ENCODE results near the gene BCL2L14.

DNA sequence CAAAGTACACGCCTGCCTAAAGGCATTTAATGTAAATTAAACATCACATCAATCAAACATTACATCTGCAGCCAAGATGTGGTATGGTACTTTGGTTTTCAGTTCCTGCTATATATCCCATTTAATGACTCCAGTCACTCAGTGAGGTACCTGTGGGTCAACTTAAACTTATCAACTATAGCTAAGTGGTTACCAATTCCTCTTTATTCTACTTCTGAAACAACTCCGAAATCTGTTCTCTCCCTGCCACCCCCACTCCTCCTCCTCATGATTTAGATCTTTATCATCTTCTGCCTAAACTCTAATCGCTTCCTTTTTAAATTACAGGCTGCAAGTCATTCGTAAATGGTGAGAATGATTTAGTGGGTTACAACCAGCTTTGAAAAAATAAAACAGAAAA lies 57.9 kb downstream of the BCL2L14 start:
- TF ChIP-seq, protein P1, sequence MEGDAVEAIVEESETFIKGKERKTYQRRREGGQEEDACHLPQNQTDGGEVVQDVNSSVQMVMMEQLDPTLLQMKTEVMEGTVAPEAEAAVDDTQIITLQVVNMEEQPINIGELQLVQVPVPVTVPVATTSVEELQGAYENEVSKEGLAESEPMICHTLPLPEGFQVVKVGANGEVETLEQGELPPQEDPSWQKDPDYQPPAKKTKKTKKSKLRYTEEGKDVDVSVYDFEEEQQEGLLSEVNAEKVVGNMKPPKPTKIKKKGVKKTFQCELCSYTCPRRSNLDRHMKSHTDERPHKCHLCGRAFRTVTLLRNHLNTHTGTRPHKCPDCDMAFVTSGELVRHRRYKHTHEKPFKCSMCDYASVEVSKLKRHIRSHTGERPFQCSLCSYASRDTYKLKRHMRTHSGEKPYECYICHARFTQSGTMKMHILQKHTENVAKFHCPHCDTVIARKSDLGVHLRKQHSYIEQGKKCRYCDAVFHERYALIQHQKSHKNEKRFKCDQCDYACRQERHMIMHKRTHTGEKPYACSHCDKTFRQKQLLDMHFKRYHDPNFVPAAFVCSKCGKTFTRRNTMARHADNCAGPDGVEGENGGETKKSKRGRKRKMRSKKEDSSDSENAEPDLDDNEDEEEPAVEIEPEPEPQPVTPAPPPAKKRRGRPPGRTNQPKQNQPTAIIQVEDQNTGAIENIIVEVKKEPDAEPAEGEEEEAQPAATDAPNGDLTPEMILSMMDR (conservative IDR thresholded peaks at IDR 0.05; ENCODE audit: low read depth, low read length): no peak
- TF ChIP-seq EZH2 (IDR thresholded peaks at IDR 0.05; ENCODE audit: borderline replicate concordance, low read depth, low read length, poor library complexity, severe bottlenecking): no peak

Data from A673 (cell line).